HG03039 (cell line): ENCODE data around the gene SGMS1.
A peak's percentile ranks its signal among the peaks of the same experiment; 100 is the strongest.
"Not testable (repeated sequence)": the region's sequence is repeated elsewhere in the genome, so short reads cannot be mapped to it uniquely, and the experiment has no call there.

ENCODE experiments used
- ATAC-seq: cut with Tn5 transposase; IDR thresholded peaks from one replicate; pipeline ENCODE4 v1.9.1; 2021; ENCODE audit warnings: mild to moderate bottlenecking, moderate library complexity; ENCODE audit not compliant: unreplicated experiment

The SGMS1 gene

GRCh38 chr10:50477287-50478203 is 146.2 kb downstream of the SGMS1 start:
- ATAC-seq: no peak

- no peak for ATAC-seq
Measured at GRCh38 chr10:50473756-50474155, 150.0 kb downstream of the SGMS1 start.

GRCh38 chr10:50472914-50473313 is 150.8 kb downstream of the SGMS1 start:
- ATAC-seq: no peak

GRCh38 chr10:50471583-50471975 is 152.2 kb downstream of the SGMS1 start:
- ATAC-seq: no peak

GRCh38 chr10:50470798-50471582 is 152.8 kb downstream of the SGMS1 start:
- ATAC-seq: no peak

GRCh38 chr10:50470345-50470744 is 153.4 kb downstream of the SGMS1 start:
- peak; percentile 46 for ATAC-seq

- ATAC-seq: no peak
Measured at GRCh38 chr10:50469778-50470193, 154.0 kb downstream of the SGMS1 start.

GRCh38 chr10:50469288-50469687 is 154.5 kb downstream of the SGMS1 start:
- no peak for ATAC-seq

GRCh38 chr10:50467209-50467608 is 156.5 kb downstream of the SGMS1 start:
- ATAC-seq: no peak

GRCh38 chr10:50464004-50464409 is 159.7 kb downstream of the SGMS1 start:
- no peak for ATAC-seq

- ATAC-seq: no peak
Measured at GRCh38 chr10:50461834-50462233, 161.9 kb downstream of the SGMS1 start.

GRCh38 chr10:50461123-50461522 is 162.6 kb downstream of the SGMS1 start:
- no peak for ATAC-seq

- no peak for ATAC-seq
Measured at GRCh38 chr10:50456719-50457118, 167.0 kb downstream of the SGMS1 start.

- ATAC-seq: no peak
Measured at GRCh38 chr10:50453940-50454339, 169.8 kb downstream of the SGMS1 start.

- no peak for ATAC-seq
Measured at GRCh38 chr10:50452603-50453002, 171.2 kb downstream of the SGMS1 start.

- ATAC-seq: no peak
Measured at GRCh38 chr10:50447691-50448090, 176.1 kb downstream of the SGMS1 start.

- ATAC-seq: not testable (repeated sequence)
Measured at GRCh38 chr10:50445777-50446176, 178.0 kb downstream of the SGMS1 start.

GRCh38 chr10:50440489-50440888 is 183.3 kb downstream of the SGMS1 start:
- ATAC-seq: no peak

- ATAC-seq: no peak
Measured at GRCh38 chr10:50439806-50440205, 183.9 kb downstream of the SGMS1 start.

GRCh38 chr10:50439187-50439586 is 184.6 kb downstream of the SGMS1 start:
- ATAC-seq: no peak

GRCh38 chr10:50438049-50438936 is 185.5 kb downstream of the SGMS1 start:
- no peak for ATAC-seq
